ENCODE results near the gene HOXD4.

The HOXD4 gene

DNA sequence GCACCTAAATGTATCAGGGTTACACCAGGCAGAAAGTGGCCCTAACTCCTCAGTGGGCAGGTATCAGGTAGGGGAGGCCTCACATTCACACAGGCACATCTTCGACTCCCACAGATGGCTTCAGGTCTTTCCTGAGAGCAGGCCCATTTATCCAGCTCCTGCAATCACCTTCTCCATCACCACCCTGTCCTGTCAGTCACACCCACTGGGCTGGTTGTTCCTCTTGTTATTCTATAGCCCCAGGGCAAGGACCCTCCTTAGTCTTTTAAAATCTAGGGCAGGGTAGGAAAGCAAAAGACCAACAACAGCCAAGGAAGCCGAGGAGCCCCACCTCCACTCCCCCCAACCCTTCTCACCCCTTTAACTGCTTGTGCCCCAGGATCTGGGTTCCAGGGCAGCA lies 9.1 kb upstream of the HOXD4 start:
- no peak for DNase-seq

- no peak for DNase-seq
Observed at GRCh38 chr2:176145085-176145969, 6.0 kb upstream of the HOXD4 start.

GRCh38 chr2:176146101-176146500 lies 5.2 kb upstream of the HOXD4 start:
- DNase-seq = no peak

DNA sequence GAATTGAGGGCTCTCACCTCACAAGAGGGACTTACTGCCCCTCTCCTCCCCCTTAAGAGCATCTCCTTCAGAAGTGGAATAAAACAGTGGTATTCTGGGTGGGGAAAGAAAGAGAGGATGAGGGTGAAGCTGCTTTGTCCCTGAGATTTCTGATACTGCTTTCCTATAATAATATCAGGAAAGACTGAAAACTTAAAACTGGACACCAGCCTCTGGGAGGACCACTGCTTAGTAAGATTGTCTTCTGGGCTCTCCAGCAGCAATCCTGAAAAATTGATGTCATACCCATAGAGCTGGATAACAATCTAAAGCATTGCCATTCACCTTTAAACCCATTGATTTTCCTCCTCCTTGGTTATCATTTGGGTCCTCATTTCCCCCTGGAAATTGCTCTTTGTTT lies 4.7 kb upstream of the HOXD4 start:
- DNase-seq = no peak

- DNase-seq = no peak
Observed at GRCh38 chr2:176147210-176147799, 4.0 kb upstream of the HOXD4 start.

DNA sequence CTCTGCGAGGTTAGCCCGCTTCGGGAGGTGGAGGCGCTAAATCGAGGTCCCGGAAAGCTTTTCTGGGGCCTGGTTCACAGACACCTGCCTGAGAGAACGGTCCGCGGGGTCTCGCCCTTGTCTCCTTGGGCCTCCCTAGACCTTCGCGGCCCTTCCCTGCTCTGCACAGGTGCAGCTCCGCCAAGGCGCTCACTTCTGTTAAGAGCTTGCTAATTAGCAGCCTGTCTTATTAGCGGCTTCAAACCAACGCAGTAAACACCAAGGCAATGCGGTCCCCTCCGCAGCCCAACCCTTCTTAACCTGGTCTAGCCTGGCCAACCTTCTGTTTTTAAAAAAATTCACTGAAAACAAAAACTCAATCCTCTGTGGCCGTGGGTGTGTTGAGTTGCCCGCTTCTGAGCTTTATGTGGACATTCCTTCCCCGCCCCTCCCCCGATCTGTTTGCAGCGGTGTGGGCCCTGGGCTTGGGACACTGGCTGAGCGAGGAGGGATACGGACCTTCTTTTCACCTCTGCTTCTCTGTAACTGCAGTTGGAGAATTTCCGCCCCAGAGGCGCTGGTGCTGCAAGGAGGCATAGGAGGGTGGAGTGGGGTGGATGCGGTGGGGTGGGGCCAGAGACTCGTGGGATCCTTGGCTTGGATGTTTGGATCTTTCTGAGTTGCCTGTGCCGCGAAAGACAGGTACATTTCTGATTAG lies 3.4 kb upstream of the HOXD4 start:
- no peak for DNase-seq

DNA sequence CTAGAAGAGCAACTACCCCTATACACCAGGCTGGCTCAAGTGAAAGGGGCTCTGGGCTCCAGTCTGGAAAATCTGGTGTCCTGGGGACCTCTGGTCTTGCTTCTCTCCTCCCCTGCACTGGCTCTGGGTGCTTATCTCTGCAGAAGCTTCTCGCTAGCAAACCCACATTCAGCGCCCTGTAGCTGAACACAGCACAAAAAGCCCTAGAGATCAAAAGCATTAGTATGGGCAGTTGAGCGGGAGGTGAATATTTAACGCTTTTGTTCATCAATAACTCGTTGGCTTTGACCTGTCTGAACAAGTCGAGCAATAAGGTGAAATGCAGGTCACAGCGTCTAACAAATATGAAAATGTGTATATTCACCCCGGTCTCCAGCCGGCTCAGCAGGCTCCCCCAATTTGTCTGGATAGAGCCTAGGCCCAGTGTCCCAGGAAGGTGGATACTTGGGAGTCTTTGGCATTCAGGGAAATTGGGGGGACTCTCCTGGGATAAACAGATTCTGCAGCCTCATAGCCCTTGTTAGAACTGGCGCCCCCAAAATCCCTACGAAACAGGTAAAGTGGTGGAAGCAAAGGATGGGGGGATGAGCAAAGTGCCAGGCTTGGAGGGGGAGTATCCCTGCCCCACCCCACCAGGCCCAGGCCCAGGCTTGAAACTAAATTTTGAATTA lies 2.5 kb upstream of the HOXD4 start:
- DNase-seq = no peak

GRCh38 chr2:176149481-176149938 lies 1.8 kb upstream of the HOXD4 start:
- no peak for DNase-seq

DNA sequence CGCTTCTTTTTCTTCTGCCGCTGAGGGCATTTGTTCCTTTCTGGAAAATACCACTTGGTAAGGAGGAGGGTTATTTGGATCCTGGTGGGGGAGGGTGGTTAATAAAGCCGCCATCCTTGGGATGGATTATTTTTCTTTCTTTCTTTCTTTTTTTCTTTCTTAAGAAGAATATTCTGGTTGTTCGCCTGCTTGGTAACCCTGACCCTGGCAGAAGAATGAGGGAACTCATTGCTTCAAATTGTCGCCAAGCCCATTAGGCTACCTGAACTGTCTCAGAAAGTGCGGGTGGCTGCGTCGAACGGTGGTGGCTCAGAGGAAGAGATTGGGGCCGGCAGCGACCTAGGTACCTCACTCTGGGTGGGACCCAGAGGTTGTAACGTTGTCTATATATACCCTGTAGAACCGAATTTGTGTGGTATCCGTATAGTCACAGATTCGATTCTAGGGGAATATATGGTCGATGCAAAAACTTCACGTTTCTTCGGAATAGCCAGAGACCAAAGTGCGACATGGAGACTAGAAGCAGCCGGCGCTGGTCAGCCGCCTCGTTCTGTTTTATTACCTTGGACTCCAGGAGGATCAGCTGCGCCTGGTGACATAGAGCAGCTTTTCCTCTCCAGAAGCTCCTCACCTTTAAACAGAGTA lies 1.3 kb upstream of the HOXD4 start:
- DNase-seq = no peak

GRCh38 chr2:176150584-176151441 lies 537 bp upstream of the HOXD4 start:
- DNase-seq = no peak

- DNase-seq = no peak
Observed at GRCh38 chr2:176152350-176153181, 1.2 kb downstream of the HOXD4 start.

DNA sequence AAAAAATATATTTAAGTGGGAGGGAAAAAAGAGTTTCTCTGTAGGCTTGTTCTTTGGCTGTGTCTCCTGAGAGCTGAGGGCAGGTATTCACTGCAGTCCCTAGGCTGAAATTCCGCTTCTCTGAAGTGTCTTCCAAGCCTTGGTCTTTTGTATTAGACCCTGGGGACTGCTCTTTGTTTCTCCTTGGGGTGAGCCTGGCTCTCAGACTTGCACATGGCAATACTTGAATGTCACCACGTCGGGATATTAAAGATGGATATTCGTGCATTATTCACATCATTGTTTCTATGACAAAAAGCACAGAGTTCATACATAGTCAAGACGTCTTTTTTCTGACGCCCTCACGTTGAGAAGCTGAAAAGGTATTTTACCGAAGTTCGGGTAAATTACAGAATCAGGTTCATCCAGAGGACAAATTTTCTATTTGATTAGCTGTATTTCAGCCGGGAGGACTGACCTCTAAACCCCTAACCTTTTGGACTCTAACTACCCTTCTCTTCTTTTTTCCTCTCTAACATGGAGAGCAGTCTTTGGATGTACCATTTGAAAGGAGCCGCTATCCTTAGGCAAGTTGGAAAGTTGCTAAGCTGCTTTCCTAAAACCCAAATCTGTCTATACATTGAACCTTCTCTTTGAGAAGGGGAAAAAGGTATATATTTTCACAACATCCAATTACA lies 3.4 kb downstream of the HOXD4 start:
- DNase-seq = no peak

DNA sequence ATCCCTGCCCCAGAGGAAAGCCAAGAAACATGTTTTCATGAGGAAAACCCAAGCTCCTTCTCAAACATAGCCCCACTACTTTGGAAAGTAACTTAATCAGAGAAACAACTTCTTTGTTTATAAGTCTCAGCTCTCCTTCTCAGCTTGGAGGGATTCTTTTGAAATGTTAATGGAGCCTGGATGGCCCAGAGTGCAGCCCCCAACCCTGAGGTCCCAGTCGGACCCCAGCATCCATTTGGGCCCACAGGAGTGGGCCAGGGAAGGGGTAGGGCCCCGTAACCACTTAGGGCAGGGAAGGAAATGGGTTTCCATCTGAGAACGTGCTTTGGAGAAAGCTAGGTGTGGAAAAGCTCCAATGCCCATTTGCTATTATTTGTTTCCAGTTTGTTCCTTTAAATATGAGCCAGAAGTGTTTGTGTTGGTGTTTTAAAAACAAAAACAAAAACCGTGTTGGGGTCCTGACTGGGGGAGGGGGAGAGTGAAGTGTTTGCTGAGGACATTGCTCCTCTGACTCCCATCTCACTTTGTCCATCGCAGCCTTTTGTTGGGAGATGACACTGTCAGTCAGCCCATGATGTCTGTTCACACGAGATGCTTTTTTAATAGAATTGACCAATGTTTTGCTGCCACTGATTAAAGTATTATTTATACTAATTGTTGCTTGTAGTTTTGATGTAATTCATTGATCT lies 4.2 kb downstream of the HOXD4 start:
- DNase-seq = no peak

DNA sequence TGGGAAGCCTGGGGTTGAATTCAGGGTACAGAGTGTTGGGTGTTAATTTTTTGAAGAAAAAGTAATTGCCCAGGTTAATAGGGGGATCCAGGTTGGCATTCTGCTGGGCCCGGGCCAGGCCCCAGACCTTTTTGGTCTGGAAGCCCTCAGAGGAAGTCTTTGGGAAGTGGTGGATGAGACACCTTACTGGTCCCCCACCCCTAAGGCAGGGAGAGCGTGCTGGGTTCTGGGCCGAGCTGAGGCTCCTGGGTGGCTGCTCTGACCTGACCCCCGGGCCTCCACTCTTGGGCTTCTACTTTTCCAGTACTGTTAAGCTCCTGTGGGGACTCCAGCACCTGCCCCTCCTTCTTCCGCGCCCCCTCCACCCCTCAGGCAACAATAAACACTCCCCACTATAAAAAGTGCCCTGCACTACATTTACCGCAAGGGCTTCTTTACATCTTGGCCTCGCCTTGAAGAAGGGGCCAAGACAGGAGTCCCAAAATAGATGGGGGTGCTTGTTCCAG lies 5.0 kb downstream of the HOXD4 start:
- no peak for DNase-seq

GRCh38 chr2:176156807-176157498 lies 5.6 kb downstream of the HOXD4 start, which contains the start of gene HOXD3:
Gene HOXD3 (plus strand): TSS chr2:176157307. CDS start chr2:176169115, 11,808 bp downstream.
- DNase-seq = no peak

- peak in 1 of 5 experiments; percentile 27 for DNase-seq
Observed at GRCh38 chr2:176157499-176158185, 6.3 kb downstream of the HOXD4 start.

DNA sequence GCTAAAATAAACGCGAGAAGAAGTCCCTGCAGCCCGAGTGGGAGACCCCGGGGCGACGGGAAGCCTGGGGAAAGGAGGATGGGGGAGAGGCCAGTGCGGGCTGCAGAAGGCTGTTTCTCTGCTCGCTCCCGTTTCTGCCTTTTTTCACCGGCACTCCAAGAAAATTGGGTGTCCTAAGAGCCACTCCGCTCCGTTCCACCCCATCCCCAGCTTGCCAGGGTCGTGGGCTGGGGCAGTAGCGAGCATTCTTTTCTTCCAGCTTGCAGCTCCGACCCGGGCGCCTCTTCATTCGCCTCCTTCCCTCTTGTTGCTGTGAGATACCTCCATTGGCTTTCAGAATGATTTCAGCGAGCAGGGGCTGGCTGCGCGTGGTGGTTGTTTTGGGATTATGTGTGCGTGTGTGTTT lies 6.8 kb downstream of the HOXD4 start:
- no peak for DNase-seq
